ENCODE measurements around the gene TMEM87B. TPM values are rescaled to one million over a fixed set of nuclear protein-coding genes. Genes with fewer than 3 reads are reported as not detected.

The TMEM87B gene
- total and polyA plus RNA-seq, 2 donors (not counting 1 experiment from before 2014, with no cell fraction given), result 30.5 to 31.5 TPM

- Histone ChIP-seq H3K4me1 (ENCODE audit: control insufficient read depth, extremely low read depth, insufficient read depth, low read length) (no peaks in the 10 kb centered on the region), H3K27me3 (ENCODE audit: control insufficient read depth, insufficient read depth, low read length) (no peaks in the 10 kb centered on the region), H3K9me3 (ENCODE audit: control insufficient read depth, insufficient read depth, low read depth, low read length) (no peaks in the 10 kb centered on the region), H4K20me1 (ENCODE audit: control insufficient read depth, extremely low read depth, insufficient read depth, low read length) (no peaks in the 10 kb centered on the region), H3K27ac (ENCODE audit: insufficient read depth, low read length) (no peak overlapping the region), H3K79me2 (ENCODE audit: control insufficient read depth, insufficient read depth, low read length) (no peaks in the 10 kb centered on the region), H3K4me2 (ENCODE audit: extremely low read depth, insufficient read depth, low read length) (peak overlapping the region; percentile 69), H3K4me3 (replicated peaks in 1 of 4; ENCODE audit: control extremely low read depth in 1 of 4, insufficient read depth in 1 of 4, low read depth in 3 of 4, low read length in 4 of 4) (peak overlapping the region in 1 of 4 experiments; percentile 28), H2AFZ (ENCODE audit: low read length) (no peak overlapping the region), H3K9ac (ENCODE audit: insufficient read depth, low read length) (no peak overlapping the region), H3K36me3 (ENCODE audit: control insufficient read depth, insufficient read depth, low read length) (no peaks in the 10 kb centered on the region)
- no peak for DNase-seq (ENCODE audit: low read depth in 2 of 2)
- TF ChIP-seq, protein P1, sequence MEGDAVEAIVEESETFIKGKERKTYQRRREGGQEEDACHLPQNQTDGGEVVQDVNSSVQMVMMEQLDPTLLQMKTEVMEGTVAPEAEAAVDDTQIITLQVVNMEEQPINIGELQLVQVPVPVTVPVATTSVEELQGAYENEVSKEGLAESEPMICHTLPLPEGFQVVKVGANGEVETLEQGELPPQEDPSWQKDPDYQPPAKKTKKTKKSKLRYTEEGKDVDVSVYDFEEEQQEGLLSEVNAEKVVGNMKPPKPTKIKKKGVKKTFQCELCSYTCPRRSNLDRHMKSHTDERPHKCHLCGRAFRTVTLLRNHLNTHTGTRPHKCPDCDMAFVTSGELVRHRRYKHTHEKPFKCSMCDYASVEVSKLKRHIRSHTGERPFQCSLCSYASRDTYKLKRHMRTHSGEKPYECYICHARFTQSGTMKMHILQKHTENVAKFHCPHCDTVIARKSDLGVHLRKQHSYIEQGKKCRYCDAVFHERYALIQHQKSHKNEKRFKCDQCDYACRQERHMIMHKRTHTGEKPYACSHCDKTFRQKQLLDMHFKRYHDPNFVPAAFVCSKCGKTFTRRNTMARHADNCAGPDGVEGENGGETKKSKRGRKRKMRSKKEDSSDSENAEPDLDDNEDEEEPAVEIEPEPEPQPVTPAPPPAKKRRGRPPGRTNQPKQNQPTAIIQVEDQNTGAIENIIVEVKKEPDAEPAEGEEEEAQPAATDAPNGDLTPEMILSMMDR (conservative IDR thresholded peaks at IDR 0.05 in 1 of 2, IDR thresholded peaks at IDR 0.05 in 1 of 2; ENCODE audit: low read depth in 1 of 2, low read length in 2 of 2), result no peak
- no peak for TF ChIP-seq EZH2 (IDR thresholded peaks at IDR 0.05; ENCODE audit: low read length, missing control alignments)
Measured at GRCh38 chr2:112140205-112140802, 85.2 kb downstream of the TMEM87B start.

GRCh38 chr2:112140899-112141625 lies 86.0 kb downstream of the TMEM87B start:
- H4K20me1 ChIP-seq (ENCODE audit: control insufficient read depth, extremely low read depth, insufficient read depth, low read length), result no peaks in the 10 kb centered on the region
- H3K27ac ChIP-seq (ENCODE audit: insufficient read depth, low read length), result no peak overlapping the region
- H3K4me2 ChIP-seq (ENCODE audit: extremely low read depth, insufficient read depth, low read length), result no peak overlapping the region
- no peak overlapping the region for H3K9ac ChIP-seq (ENCODE audit: insufficient read depth, low read length)
- H3K79me2 ChIP-seq (ENCODE audit: control insufficient read depth, insufficient read depth, low read length), result no peaks in the 10 kb centered on the region
- H3K27me3 ChIP-seq (ENCODE audit: control insufficient read depth, insufficient read depth, low read length), result no peaks in the 10 kb centered on the region
- no peak for DNase-seq (ENCODE audit: low read depth in 2 of 2)
- TF ChIP-seq, protein P1 (conservative IDR thresholded peaks at IDR 0.05 in 1 of 2, IDR thresholded peaks at IDR 0.05 in 1 of 2; ENCODE audit: low read depth in 1 of 2, low read length in 2 of 2), result no peak
- no peak for TF ChIP-seq EZH2 (IDR thresholded peaks at IDR 0.05; ENCODE audit: low read length, missing control alignments)
- H3K36me3 ChIP-seq (ENCODE audit: control insufficient read depth, insufficient read depth, low read length), result no peaks in the 10 kb centered on the region
- H3K4me1 ChIP-seq (ENCODE audit: control insufficient read depth, extremely low read depth, insufficient read depth, low read length), result no peaks in the 10 kb centered on the region
- H2AFZ ChIP-seq (ENCODE audit: low read length), result no peak overlapping the region
- H3K4me3 ChIP-seq (replicated peaks in 1 of 4; ENCODE audit: control extremely low read depth in 1 of 4, insufficient read depth in 1 of 4, low read depth in 3 of 4, low read length in 4 of 4), result no peak overlapping the region
- no peaks in the 10 kb centered on the region for H3K9me3 ChIP-seq (ENCODE audit: control insufficient read depth, insufficient read depth, low read depth, low read length)

GRCh38 chr2:112141626-112142007 lies 86.5 kb downstream of the TMEM87B start:
- no peak for DNase-seq (ENCODE audit: low read depth in 2 of 2)
- H3K4me3 ChIP-seq (replicated peaks in 1 of 4; ENCODE audit: control extremely low read depth in 1 of 4, insufficient read depth in 1 of 4, low read depth in 3 of 4, low read length in 4 of 4), result no peak overlapping the region

More at GRCh38 chr2:112141626-112142007, 86.5 kb downstream of the TMEM87B start:
- Histone ChIP-seq H3K9me3 (ENCODE audit: control insufficient read depth, insufficient read depth, low read depth, low read length) (no peaks in the 10 kb centered on the region), H3K27me3 (ENCODE audit: control insufficient read depth, insufficient read depth, low read length) (no peaks in the 10 kb centered on the region), H3K4me1 (ENCODE audit: control insufficient read depth, extremely low read depth, insufficient read depth, low read length) (no peaks in the 10 kb centered on the region), H2AFZ (ENCODE audit: low read length) (no peak overlapping the region), H3K4me2 (ENCODE audit: extremely low read depth, insufficient read depth, low read length) (no peak overlapping the region), H3K36me3 (ENCODE audit: control insufficient read depth, insufficient read depth, low read length) (no peaks in the 10 kb centered on the region), H3K79me2 (ENCODE audit: control insufficient read depth, insufficient read depth, low read length) (no peaks in the 10 kb centered on the region), H3K27ac (ENCODE audit: insufficient read depth, low read length) (no peak overlapping the region), H3K9ac (ENCODE audit: insufficient read depth, low read length) (no peak overlapping the region), H4K20me1 (ENCODE audit: control insufficient read depth, extremely low read depth, insufficient read depth, low read length) (no peaks in the 10 kb centered on the region)
- TF ChIP-seq, protein P1 (conservative IDR thresholded peaks at IDR 0.05 in 1 of 2, IDR thresholded peaks at IDR 0.05 in 1 of 2; ENCODE audit: low read depth in 1 of 2, low read length in 2 of 2), result no peak
- no peak for TF ChIP-seq EZH2 (IDR thresholded peaks at IDR 0.05; ENCODE audit: low read length, missing control alignments)

Measured in fibroblast of lung (primary cell).